ENCODE data around the gene OSCP1.

GRCh38 chr1:36384542-36385409, 65.5 kb downstream of the OSCP1 start:
- TF ChIP-seq POLR2A (IDR thresholded peaks at IDR 0.05; ENCODE audit: low read depth) (peak; percentile 13), CTCF (IDR thresholded peaks at IDR 0.05) (no peak)

All from esophagus muscularis mucosa (tissue), 3 donors.